Measurements from ENCODE around the gene IQCK.

DNA sequence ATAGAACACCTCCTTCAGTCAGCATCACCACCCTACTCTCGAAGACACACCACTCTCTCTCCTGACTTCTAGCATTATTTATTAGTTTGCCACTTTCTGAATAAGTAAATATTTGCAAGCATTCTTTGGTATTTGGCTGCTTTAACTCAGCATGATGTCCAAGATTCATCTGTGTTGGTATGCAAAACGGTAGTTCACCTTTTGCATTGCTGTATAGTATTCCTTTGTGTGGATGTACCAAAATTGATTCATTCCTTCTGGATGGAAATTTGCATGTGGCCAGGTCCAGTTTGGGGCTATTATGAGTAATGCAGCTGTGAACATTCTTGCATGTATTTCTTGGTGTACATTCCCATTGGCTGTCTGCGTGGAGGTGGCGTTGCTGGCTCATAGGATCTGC lies 32.9 kb upstream of the IQCK start:
- TF ChIP-seq, protein P1, sequence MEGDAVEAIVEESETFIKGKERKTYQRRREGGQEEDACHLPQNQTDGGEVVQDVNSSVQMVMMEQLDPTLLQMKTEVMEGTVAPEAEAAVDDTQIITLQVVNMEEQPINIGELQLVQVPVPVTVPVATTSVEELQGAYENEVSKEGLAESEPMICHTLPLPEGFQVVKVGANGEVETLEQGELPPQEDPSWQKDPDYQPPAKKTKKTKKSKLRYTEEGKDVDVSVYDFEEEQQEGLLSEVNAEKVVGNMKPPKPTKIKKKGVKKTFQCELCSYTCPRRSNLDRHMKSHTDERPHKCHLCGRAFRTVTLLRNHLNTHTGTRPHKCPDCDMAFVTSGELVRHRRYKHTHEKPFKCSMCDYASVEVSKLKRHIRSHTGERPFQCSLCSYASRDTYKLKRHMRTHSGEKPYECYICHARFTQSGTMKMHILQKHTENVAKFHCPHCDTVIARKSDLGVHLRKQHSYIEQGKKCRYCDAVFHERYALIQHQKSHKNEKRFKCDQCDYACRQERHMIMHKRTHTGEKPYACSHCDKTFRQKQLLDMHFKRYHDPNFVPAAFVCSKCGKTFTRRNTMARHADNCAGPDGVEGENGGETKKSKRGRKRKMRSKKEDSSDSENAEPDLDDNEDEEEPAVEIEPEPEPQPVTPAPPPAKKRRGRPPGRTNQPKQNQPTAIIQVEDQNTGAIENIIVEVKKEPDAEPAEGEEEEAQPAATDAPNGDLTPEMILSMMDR (IDR thresholded peaks at IDR 0.05): no peak
- TF ChIP-seq POLR2A (IDR thresholded peaks at IDR 0.05): no peak

All from vagina (tissue), 2 donors.